ENCODE results near the gene TCF4. TPM values are rescaled to one million over a fixed set of nuclear protein-coding genes. Genes with fewer than 3 reads are reported as not detected.

Gene TCF4
- total and polyA plus RNA-seq, 2 experiments from 2014 or later: 77.7 to 89.2 TPM

GRCh38 chr18:55427951-55428350, 160.0 kb downstream of the TCF4 start:
- Mint-ChIP-seq H3K4me1 (peaks cover 64% of the 10 kb centered on the region), H3K9me3 (no peaks in the 10 kb centered on the region), H3K4me3 (no peak overlapping the region), H3K27me3 (ENCODE audit: insufficient read depth, low read depth, poor library complexity) (peaks cover 9% of the 10 kb centered on the region), H3K27ac (0 out of 2 replicates have a peak overlapping the region, but pooled peaks have one; percentile 9), H3K36me3 (ENCODE audit: low read depth) (peaks cover 2% of the 10 kb centered on the region; the same call in 2 of the 3 replicates)
- no peaks in the 10 kb centered on the region for H3K36me3 ChIP-seq (ENCODE audit: insufficient read depth)
- H2AFZ ChIP-seq: no peak overlapping the region
- H4K20me1 ChIP-seq (replicated peaks; ENCODE audit: insufficient read depth): no peaks in the 10 kb centered on the region
- H3K27me3 ChIP-seq (ENCODE audit: insufficient read depth): no peaks in the 10 kb centered on the region
- peaks cover 96% of the 10 kb centered on the region for H3K79me2 ChIP-seq (replicated peaks; ENCODE audit: insufficient read depth)
- H3K27ac ChIP-seq (ENCODE audit: low read depth): no peak overlapping the region
- DNase-seq (ENCODE audit: low spot score) (no peak), ATAC-seq (no peak)
- TF ChIP-seq ZNF114 (CRISPR knock-in tag; IDR thresholded peaks at IDR 0.05): no peak
- no peak for TF ChIP-seq NANOG (IDR thresholded peaks at IDR 0.05; ENCODE audit: borderline replicate concordance)
- TF ChIP-seq ZNF331 (CRISPR knock-in tag; IDR thresholded peaks at IDR 0.05; ENCODE audit: low read depth): no peak
- no peak for TF ChIP-seq JUNB (IDR thresholded peaks at IDR 0.05; ENCODE audit: unreplicated experiment)
- TF ChIP-seq POLR2AphosphoS5 (IDR thresholded peaks at IDR 0.05; ENCODE audit: low read depth): no peak
- no peak for TF ChIP-seq STAT1 (IDR thresholded peaks at IDR 0.05; ENCODE audit: unreplicated experiment)
- no peak for TF ChIP-seq EZH2 (IDR thresholded peaks at IDR 0.05; ENCODE audit: low read depth, unreplicated experiment)
- no peak for TF ChIP-seq ZNF462 (CRISPR knock-in tag; IDR thresholded peaks at IDR 0.05)
- TF ChIP-seq EZH2phosphoT487 (IDR thresholded peaks at IDR 0.05; ENCODE audit: unreplicated experiment): no peak
- no peak for TF ChIP-seq CTCF (conservative IDR thresholded peaks at IDR 0.05; ENCODE audit: low read depth in 2 of 2)
- no peak for TF ChIP-seq ETS1 (IDR thresholded peaks at IDR 0.05)
- TF ChIP-seq CREB1 (CRISPR knock-in tag; IDR thresholded peaks at IDR 0.05; ENCODE audit: low read depth): no peak
- TF ChIP-seq REST (IDR thresholded peaks at IDR 0.05; ENCODE audit: unreplicated experiment): no peak
- no peak overlapping the region for H3K4me3 ChIP-seq
- no peak overlapping the region for H3K4me2 ChIP-seq
- peaks cover 43% of the 10 kb centered on the region for H3K4me1 ChIP-seq (ENCODE audit: insufficient read depth)
- H3F3A ChIP-seq (replicated peaks; ENCODE audit: low read depth): no peaks in the 10 kb centered on the region; the same call in 1 of the 2 replicates
- H3K9me2 ChIP-seq (ENCODE audit: insufficient read depth): peaks cover 11% of the 10 kb centered on the region

Measured in GM23338 (cell line).